Superior temporal gyrus (tissue), 1 donor: ENCODE results near the gene LIMCH1.
"Not testable (repeated sequence)": the region's sequence is repeated elsewhere in the genome, so short reads cannot be mapped to it uniquely, and the experiment has no call there.

ENCODE experiments used
- DNase-seq: peaks from one replicate; pipeline ENCODE4 v3.0.0-alpha.2; 2016; ENCODE audit errors: extremely low spot score

The LIMCH1 gene

GRCh38 chr4:41723286-41723685 lies 185.3 kb downstream of the LIMCH1 start:
- no peak for DNase-seq

- DNase-seq: no peak
These were observed 187.3 kb downstream of the LIMCH1 start for GRCh38 chr4:41725254-41725653.

GRCh38 chr4:41727861-41728572 lies 190.1 kb downstream of the LIMCH1 start:
- DNase-seq: no peak

GRCh38 chr4:41728573-41728913 lies 190.6 kb downstream of the LIMCH1 start:
- DNase-seq: no peak

GRCh38 chr4:41731569-41732126 lies 193.7 kb downstream of the LIMCH1 start:
- DNase-seq: no peak

- no peak for DNase-seq
These were observed 196.4 kb downstream of the LIMCH1 start for GRCh38 chr4:41734371-41734770.

- DNase-seq: not testable (repeated sequence)
These were observed 199.5 kb downstream of the LIMCH1 start for GRCh38 chr4:41737491-41737890.

- DNase-seq: no peak
These were observed 203.4 kb downstream of the LIMCH1 start for GRCh38 chr4:41741354-41741753.

- no peak for DNase-seq
These were observed 206.8 kb downstream of the LIMCH1 start for GRCh38 chr4:41744572-41745291.

GRCh38 chr4:41745292-41746024 lies 207.5 kb downstream of the LIMCH1 start:
- no peak for DNase-seq

GRCh38 chr4:41746025-41746439 lies 208.1 kb downstream of the LIMCH1 start:
- no peak for DNase-seq

- no peak for DNase-seq
These were observed 208.7 kb downstream of the LIMCH1 start for GRCh38 chr4:41746440-41747229.

- no peak for DNase-seq
These were observed 209.5 kb downstream of the LIMCH1 start for GRCh38 chr4:41747230-41748055.

GRCh38 chr4:41748074-41748570 lies 210.2 kb downstream of the LIMCH1 start:
- no peak for DNase-seq

GRCh38 chr4:41748571-41749475 lies 210.9 kb downstream of the LIMCH1 start, which contains the start of gene PHOX2B:
PHOX2B (minus strand) TSS chr4:41748725; CDS start chr4:41748610, 115 bp downstream.
- DNase-seq: no peak

GRCh38 chr4:41749631-41750039 lies 211.7 kb downstream of the LIMCH1 start:
- no peak for DNase-seq
